Activated T-cell treated with anti-CD3 and anti-CD28 coated beads, Interleukin-2, amount 50 U/mL, for 72 hours (primary cell): ENCODE results near the gene SV2C. TPM values are rescaled to one million over a fixed set of nuclear protein-coding genes. Genes with fewer than 3 reads are reported as not detected.
A peak's percentile ranks its signal among the peaks of the same experiment; 100 is the strongest.

ENCODE experiments used
- ATAC-seq, 2 donors: fragments of 150-1000 bp; cut with Tn5 transposase; replicated peaks in 1 of 2; 2 replicates each; pipeline ENCODE4 v1.10.0; 2021; ENCODE audit warnings: moderate library complexity in 2 of 2, mild to moderate bottlenecking in 1 of 2
- DNase-seq, 2 donors: peaks; one replicate each; pipeline ENCODE4 v3.0.0; 2021 to 2022; ENCODE audit warnings: mixed read lengths in 1 of 2
- H3K27ac Mint-ChIP-seq: one replicate; pipeline ENCODE4 v1.8.0; 2022; ENCODE audit warnings: mild to moderate bottlenecking, moderate library complexity, mixed read lengths
- H3K27me3 Mint-ChIP-seq: one replicate; pipeline ENCODE4 v1.8.0; 2022; ENCODE audit warnings: low read depth, mixed read lengths
- H3K36me3 Mint-ChIP-seq, 2 donors: one replicate each; pipeline ENCODE4 v1.8.0; 2022; ENCODE audit warnings: mixed read lengths in 2 of 2, mild to moderate bottlenecking in 1 of 2; ENCODE audit not compliant: insufficient read depth in 2 of 2
- H3K4me1 Mint-ChIP-seq: one replicate; pipeline ENCODE4 v1.8.0; 2022; ENCODE audit warnings: low read depth, mixed read lengths
- H3K4me3 Mint-ChIP-seq, 2 donors: one replicate each; pipeline ENCODE4 v1.8.0; 2022; ENCODE audit warnings: mild to moderate bottlenecking in 2 of 2, mixed read lengths in 2 of 2, moderate library complexity in 2 of 2
- H3K9me3 Mint-ChIP-seq, 2 donors: one replicate each; pipeline ENCODE4 v1.8.0; 2022; ENCODE audit warnings: mixed read lengths in 2 of 2
- total RNA-seq, 2 donors: library from RNA; stranded (reverse); gene quantifications; one replicate each; pipeline ENCODE4 v1.2.3, GENCODE V29; 2022

The SV2C gene
- total RNA-seq, 2 donors from 2014 or later: 0.19 to 0.23 TPM

- no peaks in the 10 kb centered on the region for H3K9me3 Mint-ChIP-seq
- peak within 1 kb of the TSS; percentile 86 to 99 for H3K4me3 Mint-ChIP-seq
Measured at GRCh38 chr5:76402886-76403765, 319.9 kb downstream of the SV2C start, which contains the start of gene IQGAP2. TSS of gene IQGAP2 (plus strand) at chr5:76403285. CDS start at chr5:76403546, 261 bp downstream.

More at GRCh38 chr5:76402886-76403765, 319.9 kb downstream of the SV2C start, which contains the start of gene IQGAP2:
- Mint-ChIP-seq H3K36me3 (peaks cover 4 to 6% of the 10 kb centered on the region in 2 donors), H3K4me1 (peaks cover 51% of the 10 kb centered on the region), H3K27ac (peak within 1 kb of the TSS; percentile 100), H3K27me3 (peaks cover 12% of the 10 kb centered on the region)
- DNase-seq (peak; percentile 84 to 91), ATAC-seq (peak; percentile 55 to 62)
